IPS DF 4.7 (cell line): Measurements from ENCODE around the gene RANGAP1.

Source experiments
- DNase-seq: peaks from one replicate; pipeline ENCODE4 v3.0.0-alpha.2; 2013; ENCODE audit warnings: low spot score; ENCODE audit errors: extremely low read depth

RANGAP1 gene

GRCh38 chr22:41237707-41238569, 48.0 kb downstream of the RANGAP1 start:
- DNase-seq = peak; percentile 68

GRCh38 chr22:41237036-41237706, 48.8 kb downstream of the RANGAP1 start:
- DNase-seq = no peak

- no peak for DNase-seq
Measured at GRCh38 chr22:41234815-41235695, 50.9 kb downstream of the RANGAP1 start.

GRCh38 chr22:41231369-41231768, 54.6 kb downstream of the RANGAP1 start:
- DNase-seq = no peak

- DNase-seq = no peak
Measured at GRCh38 chr22:41230401-41230785, 55.6 kb downstream of the RANGAP1 start.

- DNase-seq = no peak
Measured at GRCh38 chr22:41229730-41230400, 56.1 kb downstream of the RANGAP1 start.

GRCh38 chr22:41229215-41229614, 56.8 kb downstream of the RANGAP1 start:
- DNase-seq = no peak

GRCh38 chr22:41226723-41227655, 59.0 kb downstream of the RANGAP1 start:
- no peak for DNase-seq

GRCh38 chr22:41223535-41223934, 62.5 kb downstream of the RANGAP1 start:
- DNase-seq = no peak

GRCh38 chr22:41222846-41223507, 63.0 kb downstream of the RANGAP1 start:
- no peak for DNase-seq

- no peak for DNase-seq
Measured at GRCh38 chr22:41217553-41218157, 68.3 kb downstream of the RANGAP1 start.

- DNase-seq = no peak
Measured at GRCh38 chr22:41216984-41217383, 69.0 kb downstream of the RANGAP1 start.

- no peak for DNase-seq
Measured at GRCh38 chr22:41215926-41216325, 70.1 kb downstream of the RANGAP1 start.

GRCh38 chr22:41215409-41215808, 70.6 kb downstream of the RANGAP1 start:
- DNase-seq = no peak

- DNase-seq = no peak
Measured at GRCh38 chr22:41206719-41207118, 79.3 kb downstream of the RANGAP1 start.

GRCh38 chr22:41204992-41205900, 80.7 kb downstream of the RANGAP1 start, which contains the start of gene L3MBTL2:
L3MBTL2 (plus strand) TSS chr22:41205312; CDS start chr22:41205363, 51 bp downstream.
- DNase-seq = peak; percentile 86

GRCh38 chr22:41204066-41204465, 81.9 kb downstream of the RANGAP1 start:
- DNase-seq = no peak

GRCh38 chr22:41203118-41203517, 82.9 kb downstream of the RANGAP1 start:
- no peak for DNase-seq
